ENCODE results near the gene TBX3.

Gene TBX3

DNA sequence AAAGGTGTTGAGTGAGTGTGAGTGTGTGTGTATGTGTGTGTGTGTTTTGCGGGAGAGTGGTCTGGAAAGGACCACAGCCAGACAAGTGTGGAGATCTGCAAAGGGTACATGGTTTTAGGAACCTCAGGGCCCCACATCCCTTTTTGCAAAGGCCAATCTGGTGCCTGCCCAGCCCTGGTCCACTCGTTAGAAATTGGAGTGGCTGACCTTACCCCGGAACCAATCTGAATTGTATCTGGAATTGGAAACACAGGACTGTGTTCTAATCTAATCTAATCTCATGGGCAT, 11.3 kb upstream of the TBX3 start:
- DNase-seq, result no peak

DNA sequence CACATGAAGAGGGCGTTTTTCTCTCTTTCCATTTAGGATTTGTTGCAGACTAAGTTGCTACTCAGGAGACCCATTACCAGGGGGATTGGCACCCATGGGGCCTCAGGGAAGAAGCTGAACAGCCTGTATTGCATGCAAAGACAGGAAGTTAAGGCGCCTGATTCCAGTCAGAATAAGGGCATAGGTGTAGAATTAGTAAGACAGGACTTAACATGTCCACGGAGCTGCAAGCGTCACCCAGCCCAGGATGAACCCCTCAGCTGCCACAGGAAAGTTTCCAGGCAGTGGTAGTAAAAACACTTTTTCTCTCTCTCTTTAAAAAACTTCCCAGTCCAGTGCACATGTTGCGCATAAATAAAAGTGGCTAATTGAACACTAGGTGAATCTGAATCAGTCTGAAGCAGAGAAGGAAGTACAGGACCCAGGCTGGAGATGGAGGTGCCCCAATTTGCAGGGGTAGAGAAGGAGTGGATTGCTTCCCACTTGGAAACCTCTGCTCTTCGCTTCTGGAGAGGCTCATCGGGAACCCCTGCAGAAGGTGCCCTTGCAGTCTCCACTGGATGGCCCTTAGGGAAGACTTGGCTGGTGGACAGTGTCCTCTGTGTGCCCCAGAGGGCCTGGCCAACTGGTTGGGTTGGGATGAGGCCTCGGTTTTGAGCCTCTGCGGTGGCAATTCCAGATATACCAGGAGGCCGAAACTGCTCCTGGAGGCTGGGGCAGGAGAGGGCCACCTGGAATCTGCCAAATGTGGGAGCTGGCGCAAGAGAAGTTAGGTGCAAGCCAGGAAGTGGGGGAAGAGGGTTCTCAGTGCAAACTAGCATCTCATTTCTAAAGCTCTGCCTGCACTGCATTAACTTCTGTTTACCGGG, 10.7 kb upstream of the TBX3 start:
- no peak for DNase-seq

- no peak for DNase-seq
Observed at GRCh38 chr12:114693532-114693931, 9.6 kb upstream of the TBX3 start.

DNA sequence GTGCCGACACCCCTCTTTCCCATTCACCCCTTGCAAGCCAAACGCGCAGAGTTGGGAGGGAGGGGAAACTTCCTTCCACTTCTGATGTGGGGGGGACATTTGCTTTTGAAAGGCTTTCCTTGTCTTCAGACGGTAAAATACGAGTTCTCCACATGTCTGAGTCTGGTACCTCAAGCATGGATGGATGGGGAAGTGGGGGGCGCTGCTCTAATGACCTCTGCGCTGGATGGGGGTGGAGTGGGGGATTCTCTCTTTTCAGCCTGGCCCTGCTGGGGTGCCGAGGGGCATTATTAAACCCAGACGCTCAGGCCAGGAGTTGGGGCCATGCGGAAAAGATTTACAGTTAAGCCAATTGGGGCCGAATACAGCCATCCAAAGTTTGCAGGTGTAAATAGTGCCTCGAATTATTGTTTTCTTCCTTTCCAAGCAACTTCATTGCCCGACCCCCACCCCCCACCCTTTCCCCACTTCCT, 9.1 kb upstream of the TBX3 start:
- DNase-seq, result no peak

- DNase-seq, result no peak
Observed at GRCh38 chr12:114692186-114693058, 8.4 kb upstream of the TBX3 start.

- DNase-seq, result no peak
Observed at GRCh38 chr12:114691763-114692185, 7.8 kb upstream of the TBX3 start.

- DNase-seq, result no peak
Observed at GRCh38 chr12:114691196-114691595, 7.2 kb upstream of the TBX3 start.

- DNase-seq, result no peak
Observed at GRCh38 chr12:114690267-114691135, 6.5 kb upstream of the TBX3 start.

DNA sequence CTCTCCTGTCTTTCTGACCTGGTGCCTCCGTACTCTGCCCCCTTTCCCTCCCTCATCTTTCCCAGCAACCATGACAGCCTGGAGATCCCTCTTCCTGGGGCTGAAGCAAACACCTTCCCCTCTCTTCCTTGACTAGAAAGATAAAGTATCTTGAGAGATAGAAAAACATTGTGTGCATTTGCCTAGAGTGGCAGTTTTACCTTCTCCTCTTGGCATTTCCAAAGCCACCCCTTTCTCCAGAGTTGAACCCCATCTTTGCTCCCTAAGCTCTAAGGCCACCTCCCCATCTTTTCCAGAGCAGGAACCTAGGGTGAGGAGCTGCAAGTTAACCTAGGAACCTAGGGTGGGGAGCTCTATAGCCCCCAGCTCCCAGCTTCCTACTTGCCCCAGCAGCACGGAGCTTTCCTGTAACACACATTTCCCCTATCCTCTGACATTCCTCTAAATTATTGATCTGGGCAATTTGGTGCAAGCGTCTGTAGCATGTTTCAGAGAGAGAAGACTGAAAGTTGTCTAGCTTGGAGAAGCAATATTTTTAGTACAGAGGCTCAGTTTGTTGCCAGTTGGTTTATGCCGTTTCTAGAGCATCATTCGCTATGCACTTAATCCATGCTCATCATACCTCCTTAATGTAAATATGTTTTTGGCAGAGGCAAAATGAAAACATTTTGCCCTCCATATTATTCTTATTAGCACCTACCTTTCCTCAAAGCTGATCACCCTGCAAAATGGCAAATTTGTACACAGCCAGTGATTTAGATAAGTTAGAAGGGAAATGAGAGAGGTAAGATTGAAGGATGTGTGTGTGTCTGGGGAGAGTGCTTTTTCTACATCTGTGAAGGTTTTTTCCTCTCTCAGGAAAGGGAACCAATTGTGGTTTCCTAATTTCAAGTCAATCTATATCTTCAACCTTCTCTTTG, 5.4 kb upstream of the TBX3 start:
- no peak for DNase-seq

GRCh38 chr12:114688256-114688845, 4.4 kb upstream of the TBX3 start:
- DNase-seq, result no peak

DNA sequence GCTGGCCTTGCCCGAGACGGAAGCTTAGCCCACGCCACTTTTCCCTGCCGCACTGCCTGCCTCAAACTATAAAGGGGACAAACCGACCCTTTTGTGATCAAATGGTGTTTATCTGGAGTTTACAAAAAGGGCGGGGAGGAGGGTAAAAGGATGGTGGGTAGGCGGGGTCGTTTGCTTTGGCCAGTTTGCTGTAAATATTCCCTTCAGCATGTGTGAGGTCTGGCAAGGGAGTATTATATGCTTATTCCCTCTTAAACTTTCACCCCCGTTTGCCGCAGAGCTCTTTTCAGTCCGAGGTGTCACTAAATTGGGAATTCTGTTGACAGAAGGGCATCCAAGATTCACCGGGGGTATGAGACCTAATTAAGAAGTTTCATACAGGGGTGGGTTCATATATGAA, 3.8 kb upstream of the TBX3 start:
- no peak for DNase-seq

DNA sequence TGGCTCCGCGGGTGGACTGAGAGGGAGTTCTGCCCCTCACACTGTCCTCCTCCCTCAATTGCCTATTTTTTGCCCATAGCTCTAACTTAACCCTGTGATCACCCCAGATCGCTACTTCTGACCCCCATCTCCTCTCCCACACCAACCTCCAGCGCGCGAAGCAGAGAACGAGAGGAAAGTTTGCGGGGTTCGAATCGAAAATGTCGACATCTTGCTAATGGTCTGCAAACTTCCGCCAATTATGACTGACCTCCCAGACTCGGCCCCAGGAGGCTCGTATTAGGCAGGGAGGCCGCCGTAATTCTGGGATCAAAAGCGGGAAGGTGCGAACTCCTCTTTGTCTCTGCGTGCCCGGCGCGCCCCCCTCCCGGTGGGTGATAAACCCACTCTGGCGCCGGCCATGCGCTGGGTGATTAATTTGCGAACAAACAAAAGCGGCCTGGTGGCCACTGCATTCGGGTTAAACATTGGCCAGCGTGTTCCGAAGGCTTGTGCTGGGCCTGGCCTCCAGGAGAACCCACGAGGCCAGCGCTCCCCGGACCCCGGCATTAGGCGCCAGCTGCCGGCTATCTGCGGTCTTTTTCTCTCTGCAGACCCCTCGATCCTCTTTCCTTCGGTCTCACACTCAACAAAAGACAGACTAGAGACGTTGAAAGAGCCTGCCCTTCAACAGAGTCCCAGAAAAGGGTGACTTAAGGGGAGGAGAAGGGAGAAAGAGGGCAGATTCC, 3.0 kb upstream of the TBX3 start:
- DNase-seq, result no peak

- DNase-seq, result no peak
Observed at GRCh38 chr12:114686426-114686772, 2.4 kb upstream of the TBX3 start.

- DNase-seq, result no peak
Observed at GRCh38 chr12:114685869-114686268, 1.9 kb upstream of the TBX3 start.

DNA sequence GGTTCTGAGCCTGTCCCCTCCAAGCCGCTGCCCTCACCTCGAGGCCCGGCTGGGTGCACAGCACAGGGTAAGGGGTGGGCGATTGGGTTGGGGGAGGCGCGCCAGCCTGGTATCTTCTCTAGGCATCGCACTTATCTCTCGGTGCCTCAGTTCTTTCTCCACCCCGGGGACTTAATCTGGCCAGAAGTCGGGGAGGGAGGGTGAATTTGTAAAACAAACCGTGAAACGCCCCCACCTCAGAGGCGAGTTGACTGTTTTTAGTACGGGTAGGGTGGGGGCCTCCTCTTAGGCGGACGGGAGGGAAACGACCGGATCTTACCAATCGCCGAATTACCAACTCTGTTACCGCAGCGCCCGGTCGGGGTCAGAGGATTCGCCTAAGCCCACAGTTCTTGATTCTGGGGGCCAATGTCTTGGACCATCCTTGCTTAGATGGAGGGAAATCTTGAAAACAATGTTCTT, 1.4 kb upstream of the TBX3 start:
- no peak for DNase-seq

DNA sequence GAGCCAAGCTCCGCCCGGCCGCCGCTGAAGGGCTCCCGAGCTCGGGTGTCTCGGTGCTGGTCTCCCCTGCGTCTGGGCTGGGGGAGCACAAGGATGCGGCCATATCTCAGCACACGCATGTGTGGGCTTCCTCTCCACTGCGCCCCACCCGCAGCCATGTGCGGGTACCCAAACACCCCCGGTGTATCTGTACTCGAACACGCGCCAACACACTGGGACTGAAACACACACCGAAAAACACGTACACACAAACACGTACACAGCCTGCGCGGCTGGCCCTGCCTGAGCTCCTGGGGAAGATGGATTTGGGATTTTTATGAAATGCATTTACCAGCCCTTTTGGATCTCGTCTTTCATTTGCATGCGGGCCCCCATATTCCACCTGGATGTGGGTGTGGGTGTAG, 897 bp upstream of the TBX3 start:
- no peak for DNase-seq

- no peak for DNase-seq
Observed at GRCh38 chr12:114683709-114684097, 272 bp downstream of the TBX3 start.

GRCh38 chr12:114682785-114683708, 928 bp downstream of the TBX3 start:
- DNase-seq, result no peak

GRCh38 chr12:114682106-114682784, 1.7 kb downstream of the TBX3 start:
- no peak for DNase-seq

Measured in stimulated activated naive CD4-positive, alpha-beta T cell treated with Interleukin-2 at 50 U/mL for 16 hours (primary cell).